GM12878 (cell line): Measurements from ENCODE around the gene RABGEF1. TPM values are rescaled to one million over a fixed set of nuclear protein-coding genes. Genes with fewer than 3 reads are reported as not detected.
"Not testable (repeated sequence)": the region's sequence is repeated elsewhere in the genome, so short reads cannot be mapped to it uniquely, and the experiment has no call there.

ENCODE experiments used
- ATAC-seq: fragments of 200-7000 bp; cut with Tn5 transposase; 3 replicates; pipeline ENCODE4 v1.9.1; 2020; ENCODE audit warnings: mild to moderate bottlenecking, moderate library complexity
- BruUV-seq: library from RNA; stranded (reverse); fragments of 400-500 nt; replicated peaks from 2 replicates; lab custom pipeline; 2021; lab: Mats Ljungman, UMichigan
- CTCF ChIA-PET: fragments of 300-600 bp; sonication (Branson Sonifier 250); formaldehyde crosslinking; extraction: SDS; loops from one replicate; lab custom pipeline; 2021; ENCODE audit warnings: inconsistent platforms; lab: Yijun Ruan, JAX
- POLR2A ChIA-PET: fragments of 350-600 bp; formaldehyde crosslinking; extraction: SDS; loops from one replicate; lab custom pipeline; 2021; ENCODE audit warnings: inconsistent platforms; lab: Charles Lee
- RAD21 ChIA-PET: fragments of 300-600 bp; sonication (Branson Sonifier 250); formaldehyde crosslinking; loops from one replicate; lab custom pipeline; 2023; ENCODE audit warnings: antibody characterized with exemption; ENCODE audit not compliant: unreplicated experiment; lab: Charles Lee
- SMC1A ChIA-PET: fragments of 300-600 bp; sonication (Branson Sonifier 250); formaldehyde crosslinking; loops from one replicate; lab custom pipeline; 2023; ENCODE audit not compliant: unreplicated experiment, uncharacterized antibody; lab: Charles Lee
- DNase-seq: peaks from one replicate; pipeline ENCODE4 v3.0.0-alpha.2; 2011; ENCODE audit warnings: low read depth, low spot score
- FAIRE-seq: peaks from 3 replicates; lab custom pipeline; 2011; peaks lifted over from hg19 to GRCh38; lab: Jason Lieb, UNC
- H2AFZ ChIP-seq: 2 replicates; pipeline ENCODE4 v1.6.0; 2011; ENCODE audit warnings: low read depth, low read length, control low read depth; ENCODE audit not compliant: control insufficient read depth
- H3K27ac ChIP-seq: 2 replicates; pipeline ENCODE4 v1.5.1; 2011; ENCODE audit warnings: control low read depth; ENCODE audit not compliant: control insufficient read depth, insufficient read depth
- H3K27me3 ChIP-seq, 2 experiments: replicated peaks in 1 of 2; 2 replicates each; pipeline versions ENCODE4 v1.6.0 to v1.6.1; 2011; ENCODE audit warnings: low read length in 1 of 2; ENCODE audit not compliant: control insufficient read depth in 2 of 2, insufficient read depth in 2 of 2
- H3K36me3 ChIP-seq, 2 experiments: 2 replicates each; pipeline ENCODE4 v1.5.1; 2011; ENCODE audit warnings: low read length in 1 of 2; ENCODE audit not compliant: control insufficient read depth in 2 of 2, insufficient read depth in 2 of 2
- H3K4me1 ChIP-seq: 2 replicates; pipeline ENCODE4 v1.6.1; 2011; ENCODE audit warnings: mild to moderate bottlenecking, low read length, moderate library complexity, mixed read lengths; ENCODE audit not compliant: control insufficient read depth, insufficient read depth
- H3K4me2 ChIP-seq: 2 replicates; pipeline ENCODE4 v1.6.0; 2011; ENCODE audit warnings: control low read depth; ENCODE audit not compliant: control insufficient read depth, insufficient read depth
- H3K4me3 ChIP-seq: fragments of 200-600 bp; sonication (generic); 2 replicates; pipeline ENCODE4 v1.5.1; 2016
- H3K79me2 ChIP-seq: 2 replicates; pipeline ENCODE4 v1.6.0; 2011; ENCODE audit warnings: low read length; ENCODE audit not compliant: control insufficient read depth, insufficient read depth
- H3K9ac ChIP-seq: 2 replicates; pipeline ENCODE4 v1.8.0; 2011; ENCODE audit warnings: low read length, control low read depth, mixed read lengths; ENCODE audit not compliant: control insufficient read depth, insufficient read depth
- H3K9me3 ChIP-seq: replicated peaks from 3 replicates; pipeline ENCODE4 v1.5.1; 2011; ENCODE audit warnings: mild to moderate bottlenecking, low read length; ENCODE audit not compliant: control insufficient read depth, insufficient read depth
- H4K20me1 ChIP-seq: 2 replicates; pipeline ENCODE4 v1.6.0; 2011; ENCODE audit not compliant: control insufficient read depth, insufficient read depth
- CBFB ChIP-seq: IDR thresholded peaks from 2 replicates; pipeline ENCODE4 v1.6.1; 2016; ENCODE audit warnings: antibody characterized with exemption, low read depth
- CBX5 ChIP-seq: sonication (generic); IDR thresholded peaks from 2 replicates; pipeline ENCODE4 v1.6.1; 2016; ENCODE audit warnings: low read depth, moderate library complexity, mild to moderate bottlenecking, inconsistent platforms
- CREB1 ChIP-seq: IDR thresholded peaks from 2 replicates; pipeline ENCODE4 v1.6.1; 2012; ENCODE audit warnings: low read depth, mild to moderate bottlenecking, inconsistent platforms
- CREM ChIP-seq: IDR thresholded peaks from 2 replicates; pipeline ENCODE4 v1.6.1; 2014; ENCODE audit warnings: antibody characterized with exemption, low read depth
- DPF2 ChIP-seq: fragments of 450-650 bp; IDR thresholded peaks from 2 replicates; pipeline ENCODE4 v1.6.1; 2017; ENCODE audit warnings: mild to moderate bottlenecking
- EED ChIP-seq: sonication (generic); IDR thresholded peaks from 2 replicates; pipeline ENCODE4 v1.6.1; 2016; ENCODE audit warnings: antibody characterized with exemption, low read depth
- GATAD2B ChIP-seq: fragments of 450-650 bp; conservative IDR thresholded peaks from 2 replicates; pipeline ENCODE4 v1.6.1; 2017; ENCODE audit warnings: low read depth, mild to moderate bottlenecking, moderate library complexity
- IKZF1 ChIP-seq: fragments of 450-650 bp; conservative IDR thresholded peaks from 2 replicates; pipeline ENCODE4 v1.6.1; 2017; ENCODE audit warnings: antibody characterized with exemption, mild to moderate bottlenecking
- IKZF2 ChIP-seq, 2 experiments: fragments of 450-650 bp; IDR thresholded peaks; 2 replicates each; pipeline ENCODE4 v1.6.1; 2017; ENCODE audit warnings: mild to moderate bottlenecking in 2 of 2, moderate library complexity in 2 of 2
- LARP7 ChIP-seq: fragments of 450-650 bp; IDR thresholded peaks from 2 replicates; pipeline ENCODE4 v1.6.1; 2017; ENCODE audit warnings: mild to moderate bottlenecking
- MEF2B ChIP-seq: fragments of 450-650 bp; IDR thresholded peaks from 2 replicates; pipeline ENCODE4 v1.6.1; 2018; ENCODE audit warnings: mild to moderate bottlenecking, moderate library complexity; ENCODE audit not compliant: partially characterized antibody, poor library complexity, severe bottlenecking
- RAD21 ChIP-seq: IDR thresholded peaks from 2 replicates; pipeline ENCODE4 v1.6.1; 2011; ENCODE audit warnings: mild to moderate bottlenecking, low read depth, low read length, moderate library complexity; ENCODE audit not compliant: insufficient read depth
- RUNX3 ChIP-seq: IDR thresholded peaks from 2 replicates; pipeline ENCODE4 v1.6.1; 2012; ENCODE audit warnings: low read length, inconsistent platforms
- SMARCA5 ChIP-seq: fragments of 450-650 bp; IDR thresholded peaks from 2 replicates; pipeline ENCODE4 v1.6.1; 2017; ENCODE audit warnings: mild to moderate bottlenecking
- WGBS: methylation state at CpG from one replicate; pipeline ENCODE4 v1.1.6; 2016; ENCODE audit warnings: low lambda C conversion rate; ENCODE audit not compliant: insufficient replicate concordance, insufficient coverage; ENCODE audit errors: missing lambda C conversion rate; 5-methylcytosine and 5-hydroxymethylcytosine counted together
- in situ Hi-C: fragments of 300-500 bp; cut with MboI; formaldehyde crosslinking; loops from 9 replicates; pipeline ENCODE4 v1.14.3; 2018; ENCODE audit warnings: mixed read lengths
- intact Hi-C: fragments of 100-400 bp; cut with micrococcal nuclease; formaldehyde crosslinking; loops from one replicate; pipeline ENCODE4 v1.14.2; 2022; ENCODE audit not compliant: unreplicated experiment
- polyA plus RNA-seq, 11 experiments: library from polyadenylated mRNA; depleted of rRNA in 4 of 11; unstranded in 6 of 11; stranded (reverse) in 5 of 11; fragments of >200 nt; fragmentation: Nextera tagmentation in 4 of 11; fragmentation: Illumina TruSeq in 1 of 11; extraction: Ambion mirVana in 4 of 11; extraction: Trizol in 1 of 11; gene quantifications; 1 replicate in 1 of 11; 2 replicates in 10 of 11; pipeline versions ENCODE4 v1.2.1 to v1.2.3, GENCODE V29; 2011 to 2016; ENCODE audit warnings: inconsistent platforms in 2 of 11, missing spikeins in 2 of 11, low read depth in 1 of 11
- total RNA-seq, 4 experiments: library from RNA; depleted of rRNA in 3 of 4; stranded (reverse); fragments of >200 nt in 3 of 4; fragmentation: Illumina TruSeq in 1 of 4; extraction: Trizol in 1 of 4; gene quantifications; 2 replicates each; pipeline versions ENCODE4 v1.2.1 to v1.2.3, GENCODE V29; 2013 to 2021
- TF ChIP-seq, protein P1 (sequence below): fragments of 450-650 bp; conservative IDR thresholded peaks from 2 replicates; pipeline ENCODE4 v1.6.1; 2017; ENCODE audit warnings: mild to moderate bottlenecking, moderate library complexity
- TF ChIP-seq, protein P2 (sequence below), 3 experiments: IDR thresholded peaks in 2 of 3; conservative IDR thresholded peaks in 1 of 3; 2 replicates each; pipeline ENCODE4 v1.5.1; 2011; ENCODE audit warnings: low read depth in 3 of 3, low read length in 3 of 3, mild to moderate bottlenecking in 3 of 3, control low read depth in 2 of 3, moderate library complexity in 2 of 3, inconsistent platforms in 1 of 3, mixed read lengths in 1 of 3; ENCODE audit not compliant: control insufficient read depth in 2 of 3, insufficient read depth in 1 of 3; ENCODE audit errors: extremely low read depth in 1 of 3

Gene RABGEF1
- total and polyA plus RNA-seq, 10 of the 15 experiments (the other 5 are each of a cell fraction or from before 2014, with no cell fraction given), result 10.2 to 36.4 (median 26.1) TPM

DNA sequence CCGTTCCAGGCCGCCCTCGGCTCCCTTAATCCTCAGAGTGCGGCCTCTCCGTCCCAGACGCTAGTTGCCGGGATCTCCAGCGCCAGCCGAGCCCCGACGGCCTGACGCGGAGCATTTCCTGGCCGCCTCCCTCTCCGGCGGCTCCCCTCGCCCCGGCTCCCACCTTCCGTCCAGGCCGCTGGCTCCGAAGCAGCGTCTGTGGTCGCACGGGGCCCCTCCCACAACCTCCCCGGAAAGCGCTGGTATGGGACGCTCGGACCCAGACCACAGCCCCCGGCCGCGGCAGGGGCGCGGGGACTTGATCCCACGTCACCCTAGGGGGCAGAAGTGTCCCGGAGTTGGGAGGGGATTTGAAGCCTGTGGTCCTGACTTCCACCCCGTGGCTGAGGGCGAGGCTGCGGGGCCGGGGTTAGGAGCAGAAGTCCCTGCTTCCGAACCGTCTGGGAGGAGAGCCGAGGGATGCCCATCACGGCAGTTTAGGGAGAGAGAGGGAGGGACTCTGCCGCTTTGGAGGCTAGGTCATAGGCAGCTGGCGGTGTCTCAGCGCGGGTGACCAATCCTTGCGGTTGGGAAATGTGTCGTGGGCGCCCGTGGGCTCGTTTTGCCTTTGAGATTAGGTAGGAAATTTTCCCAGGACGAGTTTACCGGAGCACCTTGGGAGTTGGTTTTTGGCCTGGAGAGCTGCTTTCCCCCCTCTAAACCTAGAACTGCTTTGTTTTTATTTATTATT is 612 bp downstream of the RABGEF1 start:
- H3K4me3 ChIP-seq, result peak overlapping the region; percentile 100
- RAD21 ChIA-PET, result interaction anchor here (1.0 to 1.5 kb wide), 7 partner anchors 10 to 710 kb away, joined by 3 to 5 read pairs (median 4); partner anchors contain the start of gene TYW1
- TF ChIP-seq CBX5, result 0 out of 2 replicates have a peak, but pooled peaks have one; percentile 12
- TF ChIP-seq, protein P1, sequence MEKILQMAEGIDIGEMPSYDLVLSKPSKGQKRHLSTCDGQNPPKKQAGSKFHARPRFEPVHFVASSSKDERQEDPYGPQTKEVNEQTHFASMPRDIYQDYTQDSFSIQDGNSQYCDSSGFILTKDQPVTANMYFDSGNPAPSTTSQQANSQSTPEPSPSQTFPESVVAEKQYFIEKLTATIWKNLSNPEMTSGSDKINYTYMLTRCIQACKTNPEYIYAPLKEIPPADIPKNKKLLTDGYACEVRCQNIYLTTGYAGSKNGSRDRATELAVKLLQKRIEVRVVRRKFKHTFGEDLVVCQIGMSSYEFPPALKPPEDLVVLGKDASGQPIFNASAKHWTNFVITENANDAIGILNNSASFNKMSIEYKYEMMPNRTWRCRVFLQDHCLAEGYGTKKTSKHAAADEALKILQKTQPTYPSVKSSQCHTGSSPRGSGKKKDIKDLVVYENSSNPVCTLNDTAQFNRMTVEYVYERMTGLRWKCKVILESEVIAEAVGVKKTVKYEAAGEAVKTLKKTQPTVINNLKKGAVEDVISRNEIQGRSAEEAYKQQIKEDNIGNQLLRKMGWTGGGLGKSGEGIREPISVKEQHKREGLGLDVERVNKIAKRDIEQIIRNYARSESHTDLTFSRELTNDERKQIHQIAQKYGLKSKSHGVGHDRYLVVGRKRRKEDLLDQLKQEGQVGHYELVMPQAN, result peak; percentile 71; the same call in 1 of the 2 replicates
- TF ChIP-seq GATAD2B, result 0 out of 2 replicates have a peak, but pooled peaks have one; percentile 66
- 0 out of 2 replicates have a peak, but pooled peaks have one; percentile 21 for TF ChIP-seq SMARCA5
- TF ChIP-seq LARP7, result peak; percentile 82
- TF ChIP-seq RUNX3, result peak; percentile 42
- TF ChIP-seq IKZF2 (IDR thresholded peaks at IDR 0.05), result 0 out of 4 replicates have a peak, but pooled peaks of 1 of the 2 experiments have one; percentile 17
- peak; percentile 68 for TF ChIP-seq IKZF1
- peak; percentile 43; the same call in 1 of the 2 replicates for TF ChIP-seq EED
- peak; percentile 35; the same call in 1 of the 2 replicates for TF ChIP-seq RAD21
- TF ChIP-seq DPF2, result peak; percentile 12; the same call in 1 of the 2 replicates
- TF ChIP-seq, protein P2, sequence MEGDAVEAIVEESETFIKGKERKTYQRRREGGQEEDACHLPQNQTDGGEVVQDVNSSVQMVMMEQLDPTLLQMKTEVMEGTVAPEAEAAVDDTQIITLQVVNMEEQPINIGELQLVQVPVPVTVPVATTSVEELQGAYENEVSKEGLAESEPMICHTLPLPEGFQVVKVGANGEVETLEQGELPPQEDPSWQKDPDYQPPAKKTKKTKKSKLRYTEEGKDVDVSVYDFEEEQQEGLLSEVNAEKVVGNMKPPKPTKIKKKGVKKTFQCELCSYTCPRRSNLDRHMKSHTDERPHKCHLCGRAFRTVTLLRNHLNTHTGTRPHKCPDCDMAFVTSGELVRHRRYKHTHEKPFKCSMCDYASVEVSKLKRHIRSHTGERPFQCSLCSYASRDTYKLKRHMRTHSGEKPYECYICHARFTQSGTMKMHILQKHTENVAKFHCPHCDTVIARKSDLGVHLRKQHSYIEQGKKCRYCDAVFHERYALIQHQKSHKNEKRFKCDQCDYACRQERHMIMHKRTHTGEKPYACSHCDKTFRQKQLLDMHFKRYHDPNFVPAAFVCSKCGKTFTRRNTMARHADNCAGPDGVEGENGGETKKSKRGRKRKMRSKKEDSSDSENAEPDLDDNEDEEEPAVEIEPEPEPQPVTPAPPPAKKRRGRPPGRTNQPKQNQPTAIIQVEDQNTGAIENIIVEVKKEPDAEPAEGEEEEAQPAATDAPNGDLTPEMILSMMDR (IDR thresholded peaks at IDR 0.05 in 2 of 3, conservative IDR thresholded peaks at IDR 0.05 in 1 of 3; ENCODE audit: control insufficient read depth in 2 of 3, extremely low read depth in 1 of 3, insufficient read depth in 1 of 3, low read depth in 3 of 3, low read length in 3 of 3), result peak in 1 of 3 experiments; percentile 20; a peak in 1 of 6 replicates
- 0 out of 2 replicates have a peak, but pooled peaks have one; percentile 48 for TF ChIP-seq CBFB
- peak; percentile 14 for TF ChIP-seq MEF2B
- peak; percentile 53; the same call in 1 of the 2 replicates for TF ChIP-seq CREB1
- peak; percentile 19; the same call in 1 of the 2 replicates for TF ChIP-seq CREM
- TF ChIP-seq, all 136 proteins: peak for 16; not testable (repeated sequence) for 120
- CTCF ChIA-PET, H3K9me3 ChIP-seq, DNase-seq, H3K36me3 ChIP-seq, FAIRE-seq, in situ Hi-C loops, H3K27me3 ChIP-seq, H4K20me1 ChIP-seq: not testable (repeated sequence)
- ChIA-PET POLR2A (interaction anchor here (0.6 to 1.9 kb wide), 7 partner anchors 9 to 711 kb away, joined by 3 to 8 read pairs (median 3); partner anchors contain the start of gene KCTD7), SMC1A (interaction anchor here (0.6 to 1.7 kb wide), 4 partner anchors 9 to 664 kb away, joined by 3 to 4 read pairs (median 3); partner anchors contain the start of gene TMEM248)
- TSS peak; percentile 71 for BruUV-seq
- intact Hi-C loops, result loop anchor here (5.0 to 10.0 kb wide), 4 partner anchors 86 to 251 kb away; partner anchors contain the start of gene TMEM248
- Histone ChIP-seq H3K9ac (peak overlapping the region; percentile 94), H3K4me1 (peaks cover 25% of the 10 kb centered on the region), H2AFZ (peak overlapping the region; percentile 63), H3K27ac (peak overlapping the region; percentile 88), H3K79me2 (peaks cover 59% of the 10 kb centered on the region), H3K4me2 (peak overlapping the region; percentile 31)
- 2% methylated on average over 48 of the region's 54 CpGs for WGBS
- ATAC-seq, result peak; percentile 58
